Upper lobe of right lung (tissue), 1 donor: Measurements from ENCODE around the gene SLCO3A1. TPM values are rescaled to one million over a fixed set of nuclear protein-coding genes. Genes with fewer than 3 reads are reported as not detected.

Experiments
- ATAC-seq: fragments of 200-7000 bp; cut with Tn5 transposase; one replicate; pipeline ENCODE4 v1.9.1; 2020; ENCODE audit warnings: mild to moderate bottlenecking, moderate library complexity
- DNase-seq: peaks from one replicate; pipeline ENCODE4 v3.0.0-alpha.2; 2020
- H3K27ac ChIP-seq: fragments of 200-600 bp; one replicate; pipeline ENCODE4 v1.8.0; 2022
- H3K27me3 ChIP-seq: fragments of 200-600 bp; one replicate; pipeline ENCODE4 v1.8.0; 2022; ENCODE audit warnings: mild to moderate bottlenecking
- H3K36me3 ChIP-seq: fragments of 200-600 bp; one replicate; pipeline ENCODE4 v1.8.0; 2022
- H3K4me1 ChIP-seq: fragments of 200-600 bp; one replicate; pipeline ENCODE4 v1.8.0; 2022
- H3K4me3 ChIP-seq: fragments of 200-600 bp; one replicate; pipeline ENCODE4 v1.8.0; 2022; ENCODE audit warnings: mild to moderate bottlenecking
- H3K9me3 ChIP-seq: fragments of 200-600 bp; one replicate; pipeline ENCODE4 v1.8.0; 2022
- CTCF ChIP-seq: fragments of 200-600 bp; IDR thresholded peaks from one replicate; pipeline ENCODE4 v1.8.0; 2022; ENCODE audit warnings: antibody characterized with exemption
- intact Hi-C: fragments of 100-400 bp; cut with DNase I; formaldehyde crosslinking; loops from one replicate; pipeline ENCODE4 v1.11.0; 2022
- total RNA-seq: library from RNA; stranded (reverse); fragmentation: NEBNext Ultra II Directional; extraction: Animal tissue kit (Norgen Biotek cat#: 25700); gene quantifications from one replicate; pipeline ENCODE4 v1.2.1, GENCODE V29; 2021
- donor health status: DM: no; HTN: yes; CAD: no; lungs with severe emphysema.

SLCO3A1 gene
- total RNA-seq, 1 donor from 2014 or later, result 50.6 TPM

GRCh38 chr15:91857772-91858171 lies 4.3 kb downstream of the SLCO3A1 start:
- H3K27ac ChIP-seq, result no peak overlapping the region
- peaks cover 64% of the 10 kb centered on the region for H3K4me1 ChIP-seq

DNA sequence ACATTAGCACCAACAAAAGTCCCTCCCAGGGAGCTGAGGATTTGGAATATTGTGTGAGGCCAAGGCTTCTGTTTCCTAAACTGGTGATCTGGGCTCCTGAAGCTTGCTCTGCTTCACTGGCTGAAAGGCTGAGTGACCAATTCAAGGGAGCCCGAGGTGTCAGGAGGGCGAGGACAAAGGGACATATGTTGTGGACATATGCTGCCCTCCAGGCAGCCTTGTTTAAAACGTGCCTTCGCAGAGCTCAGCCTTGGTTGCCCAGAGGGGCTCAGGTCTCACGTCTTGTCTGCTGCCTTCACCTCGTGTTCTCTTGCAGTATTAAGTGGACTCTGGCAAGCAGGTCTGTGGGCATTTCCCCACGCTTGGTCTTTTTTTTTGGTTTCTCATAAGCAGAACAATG lies 7.0 kb downstream of the SLCO3A1 start:
- Histone ChIP-seq H3K9me3 (no peaks in the 10 kb centered on the region), H3K4me1 (peaks cover 74% of the 10 kb centered on the region), H3K27me3 (no peaks in the 10 kb centered on the region), H3K4me3 (no peak overlapping the region), H3K27ac (peak overlapping the region; percentile 7), H3K36me3 (peaks cover 4% of the 10 kb centered on the region)
- no peak for DNase-seq
- intact Hi-C loops, result no loop called here
- no peak for TF ChIP-seq CTCF
- ATAC-seq, result no peak

More at GRCh38 chr15:91857772-91858171, 4.3 kb downstream of the SLCO3A1 start:
- Histone ChIP-seq H3K27me3 (no peaks in the 10 kb centered on the region), H3K9me3 (no peaks in the 10 kb centered on the region), H3K36me3 (peaks cover 4% of the 10 kb centered on the region), H3K4me3 (no peak overlapping the region)
- DNase-seq (no peak), ATAC-seq (no peak)
- no peak for TF ChIP-seq CTCF
- intact Hi-C loops, result no loop called here

GRCh38 chr15:91861223-91861622 lies 7.7 kb downstream of the SLCO3A1 start:
- Histone ChIP-seq H3K27ac (no peak overlapping the region), H3K36me3 (peaks cover 4% of the 10 kb centered on the region), H3K27me3 (no peaks in the 10 kb centered on the region), H3K9me3 (no peaks in the 10 kb centered on the region), H3K4me1 (peaks cover 74% of the 10 kb centered on the region), H3K4me3 (no peak overlapping the region)
- TF ChIP-seq CTCF, result no peak
- ATAC-seq, result peak; percentile 87
- DNase-seq, result no peak
- intact Hi-C loops, result no loop called here

DNA sequence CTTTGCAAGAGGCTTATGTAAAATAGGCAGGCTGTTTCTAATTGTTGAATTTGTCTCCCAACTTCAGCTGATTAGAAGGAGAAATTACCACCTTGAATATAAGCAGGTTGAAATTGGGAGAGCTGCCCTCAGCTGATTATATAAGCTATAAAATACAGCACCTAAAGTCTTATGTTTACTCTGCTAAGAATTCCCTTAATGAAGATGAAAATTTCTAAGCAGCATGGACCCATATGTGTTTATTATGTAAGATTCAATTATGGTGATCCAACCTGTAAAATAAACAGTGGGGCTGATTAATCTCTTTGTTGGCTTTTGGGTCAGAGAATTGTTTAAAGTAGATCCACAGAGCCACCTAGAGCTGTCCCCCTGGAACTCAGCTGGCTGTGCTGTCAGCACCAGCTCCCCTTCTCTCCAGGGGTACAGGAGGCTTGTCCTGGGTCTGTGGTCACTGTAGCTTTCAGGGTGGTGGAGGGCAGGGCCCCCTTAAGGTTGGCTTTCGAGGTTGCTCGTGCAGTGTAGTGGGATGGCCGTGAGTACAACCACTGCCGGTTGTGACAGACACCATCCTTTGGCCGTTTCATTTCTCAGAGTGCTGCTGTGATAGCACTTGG lies 9.5 kb downstream of the SLCO3A1 start:
- Histone ChIP-seq H3K4me1 (peaks cover 76% of the 10 kb centered on the region), H3K36me3 (peaks cover 4% of the 10 kb centered on the region), H3K27ac (no peak overlapping the region), H3K4me3 (no peak overlapping the region), H3K27me3 (no peaks in the 10 kb centered on the region), H3K9me3 (no peaks in the 10 kb centered on the region)
- no peak for DNase-seq
- no peak for ATAC-seq
- TF ChIP-seq CTCF, result no peak
- intact Hi-C loops, result no loop called here

DNA sequence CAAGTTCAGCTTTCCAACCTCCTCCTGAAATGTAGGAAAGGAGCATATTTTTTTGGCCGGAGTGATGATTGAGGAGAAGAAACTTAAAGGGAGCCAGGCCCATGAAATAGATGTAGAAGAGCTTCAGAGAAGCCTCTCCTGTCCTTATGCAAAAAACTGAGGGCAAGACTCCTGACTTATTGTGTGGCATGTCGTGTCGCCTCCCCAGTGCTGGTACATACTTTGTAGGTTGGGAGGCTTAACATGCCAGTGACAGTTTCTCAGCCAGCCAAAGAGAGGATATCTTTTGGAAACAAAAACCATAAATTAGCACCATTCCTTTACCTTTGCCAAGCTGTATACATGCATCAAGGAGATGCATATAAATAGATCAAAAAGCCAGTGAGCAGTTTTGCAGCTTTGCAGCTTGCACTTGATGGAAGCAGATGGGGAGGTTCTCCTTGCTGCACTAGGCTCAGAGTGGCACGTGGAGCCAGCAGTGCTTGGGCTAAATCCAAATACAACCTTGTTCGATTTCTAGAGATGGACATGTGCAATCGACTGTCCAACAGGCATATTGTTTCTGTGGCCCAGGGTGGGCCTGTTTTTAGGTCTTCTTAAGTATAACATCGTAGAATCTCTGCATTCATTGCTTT lies 10.2 kb downstream of the SLCO3A1 start:
- no peak for ATAC-seq
- Histone ChIP-seq H3K4me3 (no peak overlapping the region), H3K4me1 (peaks cover 76% of the 10 kb centered on the region), H3K9me3 (no peaks in the 10 kb centered on the region), H3K27me3 (no peaks in the 10 kb centered on the region), H3K36me3 (peaks cover 4% of the 10 kb centered on the region), H3K27ac (no peak overlapping the region)
- TF ChIP-seq CTCF, result no peak
- intact Hi-C loops, result no loop called here
- no peak for DNase-seq
